ENCODE measurements around the gene STAMBPL1. TPM values are rescaled to one million over a fixed set of nuclear protein-coding genes. Genes with fewer than 3 reads are reported as not detected.

The STAMBPL1 gene
- total and polyA plus RNA-seq, 2 donors (not counting 1 experiment from before 2014, with no cell fraction given) = 45.6 to 72.5 TPM

- H3K9me3 ChIP-seq (ENCODE audit: control insufficient read depth, insufficient read depth, low read depth, low read length) = no peaks in the 10 kb centered on the region
- no peak overlapping the region for H3K4me3 ChIP-seq (replicated peaks in 1 of 4; ENCODE audit: control extremely low read depth in 1 of 4, insufficient read depth in 1 of 4, low read depth in 3 of 4, low read length in 4 of 4)
- no peaks in the 10 kb centered on the region for H3K27me3 ChIP-seq (ENCODE audit: control insufficient read depth, insufficient read depth, low read length)
- TF ChIP-seq EZH2 (IDR thresholded peaks at IDR 0.05; ENCODE audit: low read length, missing control alignments) (no peak), CTCF (conservative IDR thresholded peaks at IDR 0.05 in 1 of 2, IDR thresholded peaks at IDR 0.05 in 1 of 2; ENCODE audit: low read depth in 1 of 2, low read length in 2 of 2) (no peak)
- H4K20me1 ChIP-seq (ENCODE audit: control insufficient read depth, extremely low read depth, insufficient read depth, low read length) = no peaks in the 10 kb centered on the region
- H3K27ac ChIP-seq (ENCODE audit: insufficient read depth, low read length) = no peak overlapping the region
- H3K4me1 ChIP-seq (ENCODE audit: control insufficient read depth, extremely low read depth, insufficient read depth, low read length) = no peaks in the 10 kb centered on the region
- no peak overlapping the region for H3K4me2 ChIP-seq (ENCODE audit: extremely low read depth, insufficient read depth, low read length)
- H3K79me2 ChIP-seq (ENCODE audit: control insufficient read depth, insufficient read depth, low read length) = no peaks in the 10 kb centered on the region
- no peak for DNase-seq (ENCODE audit: low read depth in 2 of 2)
- H3K36me3 ChIP-seq (ENCODE audit: control insufficient read depth, insufficient read depth, low read length) = no peaks in the 10 kb centered on the region
- H3K9ac ChIP-seq (ENCODE audit: insufficient read depth, low read length) = no peak overlapping the region
- H2AFZ ChIP-seq (ENCODE audit: low read length) = no peak overlapping the region
Observed at GRCh38 chr10:88963318-88963717, 83.3 kb downstream of the STAMBPL1 start.

GRCh38 chr10:88964360-88964759 lies 84.3 kb downstream of the STAMBPL1 start:
- H3K4me3 ChIP-seq (replicated peaks in 1 of 4; ENCODE audit: control extremely low read depth in 1 of 4, insufficient read depth in 1 of 4, low read depth in 3 of 4, low read length in 4 of 4) = no peak overlapping the region
- no peaks in the 10 kb centered on the region for H4K20me1 ChIP-seq (ENCODE audit: control insufficient read depth, extremely low read depth, insufficient read depth, low read length)
- TF ChIP-seq EZH2 (IDR thresholded peaks at IDR 0.05; ENCODE audit: low read length, missing control alignments) (no peak), CTCF (conservative IDR thresholded peaks at IDR 0.05 in 1 of 2, IDR thresholded peaks at IDR 0.05 in 1 of 2; ENCODE audit: low read depth in 1 of 2, low read length in 2 of 2) (no peak)
- no peak for DNase-seq (ENCODE audit: low read depth in 2 of 2)
- no peaks in the 10 kb centered on the region for H3K27me3 ChIP-seq (ENCODE audit: control insufficient read depth, insufficient read depth, low read length)
- no peak overlapping the region for H3K9ac ChIP-seq (ENCODE audit: insufficient read depth, low read length)
- no peak overlapping the region for H2AFZ ChIP-seq (ENCODE audit: low read length)
- no peak overlapping the region for H3K27ac ChIP-seq (ENCODE audit: insufficient read depth, low read length)
- no peak overlapping the region for H3K4me2 ChIP-seq (ENCODE audit: extremely low read depth, insufficient read depth, low read length)
- H3K9me3 ChIP-seq (ENCODE audit: control insufficient read depth, insufficient read depth, low read depth, low read length) = no peaks in the 10 kb centered on the region
- no peaks in the 10 kb centered on the region for H3K4me1 ChIP-seq (ENCODE audit: control insufficient read depth, extremely low read depth, insufficient read depth, low read length)
- no peaks in the 10 kb centered on the region for H3K79me2 ChIP-seq (ENCODE audit: control insufficient read depth, insufficient read depth, low read length)
- no peaks in the 10 kb centered on the region for H3K36me3 ChIP-seq (ENCODE audit: control insufficient read depth, insufficient read depth, low read length)

- H3K4me1 ChIP-seq (ENCODE audit: control insufficient read depth, extremely low read depth, insufficient read depth, low read length) = no peaks in the 10 kb centered on the region
- H3K9me3 ChIP-seq (ENCODE audit: control insufficient read depth, insufficient read depth, low read depth, low read length) = no peaks in the 10 kb centered on the region
- no peak overlapping the region for H2AFZ ChIP-seq (ENCODE audit: low read length)
- no peaks in the 10 kb centered on the region for H3K36me3 ChIP-seq (ENCODE audit: control insufficient read depth, insufficient read depth, low read length)
- no peaks in the 10 kb centered on the region for H4K20me1 ChIP-seq (ENCODE audit: control insufficient read depth, extremely low read depth, insufficient read depth, low read length)
- no peak overlapping the region for H3K27ac ChIP-seq (ENCODE audit: insufficient read depth, low read length)
- H3K27me3 ChIP-seq (ENCODE audit: control insufficient read depth, insufficient read depth, low read length) = no peaks in the 10 kb centered on the region
- no peak overlapping the region for H3K4me3 ChIP-seq (replicated peaks in 1 of 4; ENCODE audit: control extremely low read depth in 1 of 4, insufficient read depth in 1 of 4, low read depth in 3 of 4, low read length in 4 of 4)
- no peak overlapping the region for H3K9ac ChIP-seq (ENCODE audit: insufficient read depth, low read length)
- TF ChIP-seq CTCF (conservative IDR thresholded peaks at IDR 0.05 in 1 of 2, IDR thresholded peaks at IDR 0.05 in 1 of 2; ENCODE audit: low read depth in 1 of 2, low read length in 2 of 2) (no peak), EZH2 (IDR thresholded peaks at IDR 0.05; ENCODE audit: low read length, missing control alignments) (no peak)
- H3K79me2 ChIP-seq (ENCODE audit: control insufficient read depth, insufficient read depth, low read length) = no peaks in the 10 kb centered on the region
- H3K4me2 ChIP-seq (ENCODE audit: extremely low read depth, insufficient read depth, low read length) = no peak overlapping the region
- DNase-seq (ENCODE audit: low read depth in 2 of 2) = no peak
Observed at GRCh38 chr10:88964869-88965415, 84.9 kb downstream of the STAMBPL1 start.
